NT2/D1 (cell line): Measurements from ENCODE around the gene ZBTB40.

Experiments
- DNase-seq: peaks from one replicate; pipeline ENCODE4 v3.0.0-alpha.2; 2011; ENCODE audit warnings: low read depth, low spot score
- H3K27me3 ChIP-seq: 2 replicates; pipeline ENCODE4 v1.6.0; 2011; ENCODE audit warnings: mild to moderate bottlenecking; ENCODE audit not compliant: insufficient read length, insufficient read depth
- H3K36me3 ChIP-seq: 2 replicates; pipeline ENCODE4 v1.6.1; 2011; ENCODE audit warnings: mild to moderate bottlenecking, low read length, mixed read lengths; ENCODE audit not compliant: insufficient read depth, insufficient read length
- H3K4me1 ChIP-seq: 2 replicates; pipeline ENCODE4 v1.5.1; 2011; ENCODE audit not compliant: insufficient read depth, insufficient read length
- H3K4me3 ChIP-seq: 2 replicates; pipeline ENCODE4 v1.5.1; 2011; ENCODE audit warnings: low read depth; ENCODE audit not compliant: insufficient read length
- H3K9ac ChIP-seq: 2 replicates; pipeline ENCODE4 v1.6.0; 2011; ENCODE audit warnings: low read depth; ENCODE audit not compliant: insufficient read length
- H3K9me3 ChIP-seq: 2 replicates; pipeline ENCODE4 v1.5.1; 2011; ENCODE audit warnings: mild to moderate bottlenecking, low read length; ENCODE audit not compliant: insufficient read depth
- SUZ12 ChIP-seq: IDR thresholded peaks from 2 replicates; pipeline ENCODE4 v1.6.1; 2011; ENCODE audit not compliant: insufficient read length, insufficient read depth; ENCODE audit errors: extremely low read depth
- YY1 ChIP-seq: IDR thresholded peaks from 2 replicates; pipeline ENCODE4 v1.6.1; 2011; ENCODE audit not compliant: insufficient read length, insufficient read depth
- ZNF274 ChIP-seq: IDR thresholded peaks from 2 replicates; pipeline ENCODE4 v1.6.1; 2011; ENCODE audit warnings: mild to moderate bottlenecking, low read depth, low read length

The ZBTB40 gene

GRCh38 chr1:22547186-22547817 lies 95.7 kb downstream of the ZBTB40 start:
- TF ChIP-seq ZNF274 (no peak), YY1 (no peak), SUZ12 (no peak)
- peaks cover 16% of the 10 kb centered on the region for H3K27me3 ChIP-seq

GRCh38 chr1:22547818-22548462 lies 96.3 kb downstream of the ZBTB40 start:
- no peaks in the 10 kb centered on the region for H3K9me3 ChIP-seq
- H3K4me1 ChIP-seq, result peaks cover 7% of the 10 kb centered on the region
- no peak overlapping the region for H3K9ac ChIP-seq
- H3K27me3 ChIP-seq, result peaks cover 16% of the 10 kb centered on the region
- H3K36me3 ChIP-seq, result no peaks in the 10 kb centered on the region
- DNase-seq, result no peak
- TF ChIP-seq YY1, result no peak
- TF ChIP-seq ZNF274, result no peak
- no peak for TF ChIP-seq SUZ12
- H3K4me3 ChIP-seq, result no peak overlapping the region

More at GRCh38 chr1:22547186-22547817, 95.7 kb downstream of the ZBTB40 start:
- no peak overlapping the region for H3K4me3 ChIP-seq
- no peak for DNase-seq
- H3K36me3 ChIP-seq, result no peaks in the 10 kb centered on the region
- no peaks in the 10 kb centered on the region for H3K9me3 ChIP-seq
- H3K4me1 ChIP-seq, result peaks cover 4% of the 10 kb centered on the region
- no peak overlapping the region for H3K9ac ChIP-seq

GRCh38 chr1:22550021-22550420 lies 98.4 kb downstream of the ZBTB40 start:
- no peak overlapping the region for H3K4me3 ChIP-seq
- TF ChIP-seq YY1 (no peak), SUZ12 (no peak), ZNF274 (no peak)

GRCh38 chr1:22551591-22551990 lies 99.9 kb downstream of the ZBTB40 start:
- Histone ChIP-seq H3K27me3 (peaks cover 14% of the 10 kb centered on the region), H3K9me3 (no peaks in the 10 kb centered on the region), H3K4me3 (no peak overlapping the region), H3K4me1 (peaks cover 27% of the 10 kb centered on the region), H3K36me3 (no peaks in the 10 kb centered on the region), H3K9ac (no peak overlapping the region)
- no peak for DNase-seq
- TF ChIP-seq ZNF274, result no peak
- TF ChIP-seq SUZ12, result no peak

More at GRCh38 chr1:22550021-22550420, 98.4 kb downstream of the ZBTB40 start:
- Histone ChIP-seq H3K9me3 (no peaks in the 10 kb centered on the region), H3K9ac (no peak overlapping the region), H3K4me1 (peaks cover 23% of the 10 kb centered on the region), H3K27me3 (peaks cover 16% of the 10 kb centered on the region), H3K36me3 (no peaks in the 10 kb centered on the region)
- no peak for DNase-seq

GRCh38 chr1:22552021-22552420 lies 100.4 kb downstream of the ZBTB40 start:
- peaks cover 29% of the 10 kb centered on the region for H3K4me1 ChIP-seq
- H3K27me3 ChIP-seq, result peaks cover 9% of the 10 kb centered on the region
- H3K4me3 ChIP-seq, result no peak overlapping the region
- no peak for TF ChIP-seq ZNF274
- no peak for TF ChIP-seq YY1
- no peak for TF ChIP-seq SUZ12
- no peak overlapping the region for H3K9ac ChIP-seq
- DNase-seq, result no peak
- no peaks in the 10 kb centered on the region for H3K9me3 ChIP-seq
- no peaks in the 10 kb centered on the region for H3K36me3 ChIP-seq

- H3K4me1 ChIP-seq, result peaks cover 31% of the 10 kb centered on the region
- H3K27me3 ChIP-seq, result no peaks in the 10 kb centered on the region
- DNase-seq, result no peak
- H3K4me3 ChIP-seq, result no peak overlapping the region
- TF ChIP-seq SUZ12, result no peak
- no peak for TF ChIP-seq YY1
- TF ChIP-seq ZNF274, result no peak
- H3K9ac ChIP-seq, result no peak overlapping the region
- no peaks in the 10 kb centered on the region for H3K9me3 ChIP-seq
- no peaks in the 10 kb centered on the region for H3K36me3 ChIP-seq
Observed at GRCh38 chr1:22553104-22553880, 101.6 kb downstream of the ZBTB40 start.

GRCh38 chr1:22553991-22554522 lies 102.4 kb downstream of the ZBTB40 start:
- H3K4me3 ChIP-seq, result no peak overlapping the region
- no peaks in the 10 kb centered on the region for H3K36me3 ChIP-seq
- TF ChIP-seq YY1 (no peak), ZNF274 (no peak), SUZ12 (no peak)
- peaks cover 31% of the 10 kb centered on the region for H3K4me1 ChIP-seq
- peak overlapping the region; percentile 58 for H3K9ac ChIP-seq
- no peaks in the 10 kb centered on the region for H3K9me3 ChIP-seq
- no peak for DNase-seq
- H3K27me3 ChIP-seq, result no peaks in the 10 kb centered on the region
